ENCODE data around the gene TRIM44.

DNA sequence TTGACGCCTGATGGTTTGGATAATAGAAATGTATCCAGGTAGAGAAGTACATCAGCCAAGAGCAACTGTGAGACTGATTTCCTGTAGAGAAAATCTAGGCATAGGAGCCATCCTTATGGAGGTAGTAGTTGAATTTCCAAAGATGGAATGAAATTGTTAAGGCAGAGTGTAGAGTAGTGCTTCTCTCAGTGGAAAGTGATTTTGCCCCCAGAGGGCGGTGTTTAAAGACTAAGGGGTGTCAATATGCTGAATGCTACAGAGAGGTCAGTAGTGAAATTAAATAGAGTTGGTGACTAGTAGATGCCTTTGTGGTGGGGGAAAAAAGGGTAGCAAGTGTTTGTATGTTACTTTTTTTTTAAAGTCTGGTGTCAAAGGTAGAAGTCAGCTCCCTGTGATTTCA is 54.5 kb downstream of the TRIM44 start:
- TF ChIP-seq POLR2A (IDR thresholded peaks at IDR 0.05; ENCODE audit: borderline replicate concordance, extremely low read depth, insufficient read depth, insufficient read length), result no peak
- TF ChIP-seq, protein P1, sequence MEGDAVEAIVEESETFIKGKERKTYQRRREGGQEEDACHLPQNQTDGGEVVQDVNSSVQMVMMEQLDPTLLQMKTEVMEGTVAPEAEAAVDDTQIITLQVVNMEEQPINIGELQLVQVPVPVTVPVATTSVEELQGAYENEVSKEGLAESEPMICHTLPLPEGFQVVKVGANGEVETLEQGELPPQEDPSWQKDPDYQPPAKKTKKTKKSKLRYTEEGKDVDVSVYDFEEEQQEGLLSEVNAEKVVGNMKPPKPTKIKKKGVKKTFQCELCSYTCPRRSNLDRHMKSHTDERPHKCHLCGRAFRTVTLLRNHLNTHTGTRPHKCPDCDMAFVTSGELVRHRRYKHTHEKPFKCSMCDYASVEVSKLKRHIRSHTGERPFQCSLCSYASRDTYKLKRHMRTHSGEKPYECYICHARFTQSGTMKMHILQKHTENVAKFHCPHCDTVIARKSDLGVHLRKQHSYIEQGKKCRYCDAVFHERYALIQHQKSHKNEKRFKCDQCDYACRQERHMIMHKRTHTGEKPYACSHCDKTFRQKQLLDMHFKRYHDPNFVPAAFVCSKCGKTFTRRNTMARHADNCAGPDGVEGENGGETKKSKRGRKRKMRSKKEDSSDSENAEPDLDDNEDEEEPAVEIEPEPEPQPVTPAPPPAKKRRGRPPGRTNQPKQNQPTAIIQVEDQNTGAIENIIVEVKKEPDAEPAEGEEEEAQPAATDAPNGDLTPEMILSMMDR (IDR thresholded peaks at IDR 0.05 in 2 of 3, conservative IDR thresholded peaks at IDR 0.05 in 1 of 3; ENCODE audit: borderline replicate concordance in 1 of 3, insufficient read depth in 1 of 3, low read depth in 2 of 3, low read length in 2 of 3), result peak in 2 of 3 experiments; percentile 19 to 34; a peak in 3 of 6 replicates
- no peak for TF ChIP-seq EZH2 (IDR thresholded peaks at IDR 0.05)

All from HCT116 (cell line).